Fibroblast of skin of back (primary cell): ENCODE measurements around the gene MAPK8IP3. TPM values are rescaled to one million over a fixed set of nuclear protein-coding genes. Genes with fewer than 3 reads are reported as not detected.

Experiments
- DNase-seq: peaks from one replicate; pipeline ENCODE4 v3.0.0-alpha.2; 2013
- polyA plus RNA-seq, 2 experiments: library from polyadenylated mRNA; unstranded; fragments of 120-200 nt; gene quantifications; one replicate each; pipeline ENCODE4 v1.2.1, GENCODE V29; 2013; ENCODE audit not compliant: insufficient read length in 2 of 2

MAPK8IP3 gene
- polyA plus RNA-seq (2013, experiment 1 of 2; ENCODE audit: insufficient read length) = 24.8 TPM
- polyA plus RNA-seq (2013, experiment 2 of 2; ENCODE audit: insufficient read length) = 28.3 TPM

- DNase-seq = peak; percentile 87
Measured at GRCh38 chr16:1705688-1706385, at the start of gene MAPK8IP3. Gene MAPK8IP3 (plus strand): TSS chr16:1706195. CDS start chr16:1706340, 145 bp downstream.

GRCh38 chr16:1656808-1657617, 49.0 kb upstream of the MAPK8IP3 start:
- DNase-seq = no peak

GRCh38 chr16:1657841-1658240, 48.2 kb upstream of the MAPK8IP3 start:
- DNase-seq = no peak

- DNase-seq = no peak
Measured at GRCh38 chr16:1659031-1659430, 47.0 kb upstream of the MAPK8IP3 start.

GRCh38 chr16:1661826-1662225, 44.2 kb upstream of the MAPK8IP3 start:
- DNase-seq = no peak

- DNase-seq = no peak
Measured at GRCh38 chr16:1662543-1662942, 43.5 kb upstream of the MAPK8IP3 start.

- no peak for DNase-seq
Measured at GRCh38 chr16:1665829-1666228, 40.2 kb upstream of the MAPK8IP3 start.

- no peak for DNase-seq
Measured at GRCh38 chr16:1666316-1666715, 39.7 kb upstream of the MAPK8IP3 start.

- DNase-seq = no peak
Measured at GRCh38 chr16:1667271-1667670, 38.7 kb upstream of the MAPK8IP3 start.

GRCh38 chr16:1667916-1668315, 38.1 kb upstream of the MAPK8IP3 start:
- DNase-seq = no peak

GRCh38 chr16:1668612-1669319, 37.2 kb upstream of the MAPK8IP3 start:
- no peak for DNase-seq

- no peak for DNase-seq
Measured at GRCh38 chr16:1669698-1670097, 36.3 kb upstream of the MAPK8IP3 start.

GRCh38 chr16:1670371-1670770, 35.6 kb upstream of the MAPK8IP3 start:
- no peak for DNase-seq

GRCh38 chr16:1670866-1671265, 35.1 kb upstream of the MAPK8IP3 start:
- no peak for DNase-seq

- no peak for DNase-seq
Measured at GRCh38 chr16:1673424-1674151, 32.4 kb upstream of the MAPK8IP3 start.

GRCh38 chr16:1674306-1674705, 31.7 kb upstream of the MAPK8IP3 start:
- DNase-seq = no peak

GRCh38 chr16:1674751-1675664, 31.0 kb upstream of the MAPK8IP3 start:
- DNase-seq = peak; percentile 67

GRCh38 chr16:1676661-1677060, 29.3 kb upstream of the MAPK8IP3 start:
- DNase-seq = no peak

GRCh38 chr16:1677339-1677738, 28.7 kb upstream of the MAPK8IP3 start:
- no peak for DNase-seq

- DNase-seq = peak; percentile 96
Measured at GRCh38 chr16:1677942-1678499, 28.0 kb upstream of the MAPK8IP3 start, which contains the start of gene JPT2. Gene JPT2 (plus strand): TSS chr16:1678279. CDS start chr16:1678313, 34 bp downstream.
